H1 (cell line): Measurements from ENCODE around the gene SPDYE3. TPM values are rescaled to one million over a fixed set of nuclear protein-coding genes. Genes with fewer than 3 reads are reported as not detected.

ENCODE experiments used
- CTCF ChIA-PET: fragments of 300-600 bp; sonication (Branson Sonifier 250); formaldehyde crosslinking; loops from one replicate; lab custom pipeline; 2021; ENCODE audit not compliant: partially characterized antibody; lab: Charles Lee
- POLR2A ChIA-PET: fragments of 300-600 bp; sonication (Branson Sonifier 250); formaldehyde crosslinking; loops from one replicate; lab custom pipeline; 2021; ENCODE audit warnings: inconsistent platforms; ENCODE audit not compliant: partially characterized antibody; lab: Charles Lee
- DNase-seq, 2 experiments: peaks; one replicate each; pipeline versions ENCODE4 v3.0.0 to v3.0.0-alpha.2; 2010 to 2022; ENCODE audit warnings: low spot score in 2 of 2, low read depth in 1 of 2, mixed read lengths in 1 of 2
- FAIRE-seq: peaks from 2 replicates; lab custom pipeline; 2011; peaks lifted over from hg19 to GRCh38; lab: Jason Lieb, UNC
- H2AFZ ChIP-seq: 2 replicates; pipeline ENCODE4 v1.8.1; 2012; ENCODE audit warnings: low read length, inconsistent platforms
- H2AK5ac ChIP-seq: 2 replicates; pipeline ENCODE4 v1.6.1; 2013; ENCODE audit warnings: low read depth, low read length
- H2BK120ac ChIP-seq: replicated peaks from 2 replicates; pipeline ENCODE3; 2013; ENCODE audit warnings: low read depth, low read length, inconsistent platforms
- H2BK12ac ChIP-seq: 2 replicates; pipeline ENCODE4 v1.6.1; 2013; ENCODE audit warnings: low read depth, low read length
- H2BK15ac ChIP-seq: 2 replicates; pipeline ENCODE4 v1.6.1; 2013; ENCODE audit warnings: low read length
- H2BK20ac ChIP-seq: 2 replicates; pipeline ENCODE4 v1.6.1; 2013; ENCODE audit warnings: low read length
- H2BK5ac ChIP-seq: 2 replicates; pipeline ENCODE4 v1.6.1; 2013; ENCODE audit warnings: low read depth, low read length
- H3K14ac ChIP-seq: 2 replicates; pipeline ENCODE4 v1.6.1; 2013; ENCODE audit warnings: inconsistent platforms; ENCODE audit not compliant: insufficient read length
- H3K18ac ChIP-seq: 2 replicates; pipeline ENCODE4 v1.6.1; 2013; ENCODE audit warnings: low read length; ENCODE audit errors: extremely low read depth
- H3K23ac ChIP-seq: 2 replicates; pipeline ENCODE4 v1.6.1; 2013; ENCODE audit warnings: inconsistent platforms; ENCODE audit not compliant: insufficient read length
- H3K23me2 ChIP-seq: 2 replicates; pipeline ENCODE4 v1.6.1; 2013; ENCODE audit warnings: low read depth, low read length
- H3K27ac ChIP-seq: 2 replicates; pipeline ENCODE4 v1.6.1; 2011; ENCODE audit warnings: low read depth, low read length, inconsistent platforms
- H3K27me3 ChIP-seq, 4 experiments: replicated peaks in 1 of 4; 1 replicate in 1 of 4; 2 replicates in 3 of 4; pipeline versions ENCODE4 v1.6.1 to v1.8.1; 2011 to 2013; ENCODE audit warnings: low read length in 3 of 4, mild to moderate bottlenecking in 3 of 4, inconsistent platforms in 2 of 4, mixed read lengths in 2 of 4, moderate library complexity in 1 of 4; ENCODE audit not compliant: control insufficient read depth in 3 of 4, insufficient read depth in 3 of 4; ENCODE audit errors: extremely low read depth in 1 of 4
- H3K36me3 ChIP-seq, 4 experiments: 2 replicates each; pipeline versions ENCODE4 v1.6.1 to v1.8.1; 2011 to 2013; ENCODE audit warnings: mild to moderate bottlenecking in 4 of 4, low read length in 3 of 4, moderate library complexity in 2 of 4, control low read depth in 1 of 4, inconsistent platforms in 1 of 4; ENCODE audit not compliant: insufficient read depth in 4 of 4, control insufficient read depth in 2 of 4
- H3K4ac ChIP-seq: replicated peaks from 2 replicates; pipeline ENCODE3; 2013; ENCODE audit warnings: low read length, low read depth, mixed read lengths, inconsistent platforms; ENCODE audit not compliant: insufficient read length
- H3K4me1 ChIP-seq, 4 experiments: replicated peaks in 1 of 4; 1 replicate in 1 of 4; 2 replicates in 3 of 4; pipeline versions ENCODE4 v1.6.1 to v1.8.1; 2011 to 2013; ENCODE audit warnings: low read length in 3 of 4, inconsistent platforms in 2 of 4, mixed read lengths in 1 of 4; ENCODE audit not compliant: insufficient read depth in 4 of 4, control insufficient read depth in 3 of 4
- H3K4me2 ChIP-seq, 2 experiments: 2 replicates each; pipeline versions ENCODE4 v1.6.1 to v1.8.1; 2011 to 2013; ENCODE audit warnings: low read depth in 2 of 2, low read length in 2 of 2, control low read depth in 1 of 2, inconsistent platforms in 1 of 2, mild to moderate bottlenecking in 1 of 2; ENCODE audit not compliant: insufficient read depth in 1 of 2
- H3K4me3 ChIP-seq, 4 experiments: fragments of 200-600, 300-600 bp in 1 of 4; sonication (generic), shearing (Covaris generic), sonication (Bioruptor Twin) in 1 of 4; 2 replicates each; pipeline versions ENCODE4 v1.5.1 to v1.8.1; 2011 to 2016; ENCODE audit warnings: low read length in 4 of 4, low read depth in 3 of 4, control low read depth in 2 of 4, inconsistent platforms in 2 of 4, mild to moderate bottlenecking in 2 of 4, mixed read lengths in 1 of 4, moderate library complexity in 1 of 4; ENCODE audit not compliant: insufficient read depth in 2 of 4; ENCODE audit errors: extremely low read depth in 1 of 4
- H3K56ac ChIP-seq: replicated peaks from 2 replicates; pipeline ENCODE3; 2013; ENCODE audit warnings: low read depth, mild to moderate bottlenecking, mixed read lengths, low read length, inconsistent platforms; ENCODE audit not compliant: insufficient read length
- H3K79me1 ChIP-seq: 2 replicates; pipeline ENCODE4 v1.6.1; 2013; ENCODE audit warnings: low read depth, low read length, control low read depth
- H3K79me2 ChIP-seq, 2 experiments: 2 replicates each; pipeline versions ENCODE4 v1.6.1 to v1.8.1; 2012 to 2013; ENCODE audit warnings: low read length in 2 of 2, mild to moderate bottlenecking in 2 of 2, inconsistent platforms in 1 of 2; ENCODE audit not compliant: insufficient read depth in 2 of 2, control insufficient read depth in 1 of 2
- H3K9ac ChIP-seq, 4 experiments: replicated peaks in 1 of 4; 1 replicate in 1 of 4; 2 replicates in 3 of 4; pipeline versions ENCODE4 v1.6.1 to v1.8.1; 2011 to 2013; ENCODE audit warnings: low read depth in 3 of 4, low read length in 3 of 4, control low read depth in 2 of 4, mild to moderate bottlenecking in 2 of 4, moderate library complexity in 2 of 4, inconsistent platforms in 1 of 4; ENCODE audit errors: extremely low read depth in 1 of 4
- H3K9me3 ChIP-seq, 2 experiments: 2 replicates each; pipeline versions ENCODE4 v1.6.1 to v1.8.1; 2012 to 2013; ENCODE audit warnings: mild to moderate bottlenecking in 2 of 2, moderate library complexity in 2 of 2, control low read depth in 1 of 2, inconsistent platforms in 1 of 2, low read depth in 1 of 2, low read length in 1 of 2, mixed read lengths in 1 of 2; ENCODE audit not compliant: insufficient read depth in 2 of 2
- H4K20me1 ChIP-seq, 2 experiments: replicated peaks in 1 of 2; 2 replicates each; pipeline versions ENCODE3 to v1.8.1; 2011 to 2013; ENCODE audit warnings: inconsistent platforms in 2 of 2, low read length in 2 of 2, mild to moderate bottlenecking in 1 of 2; ENCODE audit not compliant: insufficient read depth in 2 of 2, control insufficient read depth in 1 of 2
- H4K5ac ChIP-seq: 2 replicates; pipeline ENCODE4 v1.6.1; 2013; ENCODE audit warnings: low read length, low read depth, mixed read lengths, inconsistent platforms; ENCODE audit not compliant: insufficient read length
- H4K8ac ChIP-seq: 2 replicates; pipeline ENCODE4 v1.8.0; 2013; ENCODE audit warnings: mild to moderate bottlenecking, moderate library complexity, low read length, inconsistent platforms; ENCODE audit not compliant: insufficient read depth; ENCODE audit errors: extremely low read depth
- H4K91ac ChIP-seq: replicated peaks from 2 replicates; pipeline ENCODE3; 2013; ENCODE audit warnings: low read length, mixed read lengths, inconsistent platforms; ENCODE audit not compliant: insufficient read length
- BCL11A ChIP-seq, 2 experiments: IDR thresholded peaks; one replicate each; pipeline ENCODE4 v1.6.1; 2011; ENCODE audit warnings: low read depth in 2 of 2, low read length in 2 of 2, mild to moderate bottlenecking in 2 of 2
- CBX8 ChIP-seq: fragments of 300-800, 300-1000 bp; sonication (generic); IDR thresholded peaks from 2 replicates; pipeline ENCODE4 v1.7.1; 2016; ENCODE audit warnings: low read depth, low read length, borderline replicate concordance
- CEBPB ChIP-seq: IDR thresholded peaks from 2 replicates; pipeline ENCODE4 v1.6.1; 2012; ENCODE audit warnings: low read depth, low read length
- EP300 ChIP-seq, 2 experiments: IDR thresholded peaks; 1 replicate in 1 of 2; 2 replicates in 1 of 2; pipeline ENCODE4 v1.6.1; 2011 to 2012; ENCODE audit warnings: low read depth in 2 of 2, low read length in 2 of 2, mild to moderate bottlenecking in 2 of 2, borderline replicate concordance in 1 of 2, inconsistent platforms in 1 of 2, moderate library complexity in 1 of 2
- KDM1A ChIP-seq: fragments of 200-600, 300-600 bp; sonication (generic); IDR thresholded peaks from 2 replicates; pipeline ENCODE4 v1.7.1; 2016; ENCODE audit warnings: mild to moderate bottlenecking, low read length, borderline replicate concordance
- POLR2AphosphoS5 ChIP-seq: IDR thresholded peaks from 2 replicates; pipeline ENCODE4 v1.6.1; 2011; ENCODE audit warnings: low read depth, low read length
- SP2 ChIP-seq: IDR thresholded peaks from 2 replicates; pipeline ENCODE4 v1.6.1; 2012; ENCODE audit warnings: mild to moderate bottlenecking, low read length, inconsistent platforms
- TAF7 ChIP-seq: optimal IDR thresholded peaks from 2 replicates; pipeline ENCODE3; 2011; ENCODE audit warnings: low read depth, mild to moderate bottlenecking, inconsistent platforms, low read length, moderate library complexity, borderline replicate concordance
- WGBS, 2 experiments: shearing (Covaris generic) in 1 of 2; methylation state at CpG; one replicate each; pipeline versions ENCODE4 v1.1.6 to v1.1.7; 2013 to 2015; ENCODE audit warnings: low lambda C conversion rate in 2 of 2, mixed read lengths in 2 of 2, inconsistent platforms in 1 of 2, low coverage in 1 of 2, missing lambda C conversion rate in 1 of 2; ENCODE audit not compliant: insufficient replicate concordance in 2 of 2, insufficient coverage in 1 of 2, insufficient read length in 1 of 2; ENCODE audit errors: extremely low coverage in 1 of 2, missing lambda C conversion rate in 1 of 2; 5-methylcytosine and 5-hydroxymethylcytosine counted together
- polyA plus RNA-seq, 7 experiments: library from polyadenylated mRNA; depleted of rRNA in 3 of 7; stranded (reverse) in 5 of 7; unstranded in 2 of 7; fragments of >200 nt in 5 of 7; fragments of 200-250 nt in 2 of 7; gene quantifications; 1 replicate in 5 of 7; 2 replicates in 1 of 7; 4 replicates in 1 of 7; pipeline versions ENCODE4 v1.2.1 to v1.2.3, GENCODE V29; 2011 to 2013; ENCODE audit warnings: missing spikeins in 2 of 7, mixed read lengths in 2 of 7
- total RNA-seq: library from RNA; stranded (reverse); fragmentation: NEBNext Ultra II Directional; extraction: Animal tissue kit (Norgen Biotek cat#: 25700); gene quantifications from 2 replicates; pipeline ENCODE4 v1.2.1, GENCODE V29; 2021
- TF ChIP-seq, protein P1 (sequence below): IDR thresholded peaks from 2 replicates; pipeline ENCODE4 v1.6.1; 2011; ENCODE audit warnings: low read length, improper control_type of control experiment

The SPDYE3 gene
- total and polyA plus RNA-seq, 2 of the 8 experiments (the other 6 are each of a cell fraction or from before 2014, with no cell fraction given), result not detected

DNA sequence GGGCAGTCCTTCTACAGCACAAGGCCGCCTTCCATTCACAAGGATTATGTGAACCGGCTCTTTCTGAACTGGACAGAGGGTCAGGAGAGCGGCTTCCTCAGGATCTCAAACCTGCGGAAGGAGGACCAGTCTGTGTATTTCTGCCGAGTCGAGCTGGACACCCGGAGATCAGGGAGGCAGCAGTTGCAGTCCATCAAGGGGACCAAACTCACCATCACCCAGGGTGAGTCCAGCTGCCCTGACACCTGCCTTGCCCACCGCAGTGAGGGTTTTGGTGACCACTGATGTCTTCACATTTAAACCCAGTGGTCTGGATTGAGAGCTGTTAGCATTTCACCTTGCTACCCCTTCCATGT lies 51.3 kb downstream of the SPDYE3 start:
- H2BK5ac ChIP-seq, result no peak overlapping the region
- no peak overlapping the region for H4K91ac ChIP-seq
- CTCF ChIA-PET, result interaction anchor here (1.3 to 2.3 kb wide), 4 partner anchors 42 to 98 kb away, joined by 3 to 14 read pairs (median 4); no protein-coding TSS in a partner anchor
- H3K4me3 ChIP-seq, result no peak overlapping the region
- no peak overlapping the region for H2BK15ac ChIP-seq
- H3K18ac ChIP-seq, result no peak overlapping the region
- H3K36me3 ChIP-seq, result peaks cover 31 to 74% (median 55%) of the 10 kb centered on the region in 4 experiments
- H3K23ac ChIP-seq, result no peak overlapping the region
- DNase-seq (no peak), FAIRE-seq (no peak)
- no peak overlapping the region for H4K8ac ChIP-seq
- no peaks in the 10 kb centered on the region for H3K79me1 ChIP-seq
- no peaks in the 10 kb centered on the region for H3K9me3 ChIP-seq
- H3K4ac ChIP-seq, result no peak overlapping the region
- H2BK120ac ChIP-seq, result no peak overlapping the region
- H4K5ac ChIP-seq, result no peak overlapping the region
- no peak overlapping the region for H3K56ac ChIP-seq
- no peaks in the 10 kb centered on the region for H3K23me2 ChIP-seq
- H4K20me1 ChIP-seq, result peaks cover 2 to 7% of the 10 kb centered on the region in 2 experiments
- H3K27me3 ChIP-seq, result no peaks in the 10 kb centered on the region
- H2AFZ ChIP-seq, result no peak overlapping the region
- no peak overlapping the region for H3K9ac ChIP-seq
- no peak overlapping the region for H3K4me2 ChIP-seq
- 97% methylated on average over 5 of the region's 8 CpGs; no CpG with 5 or more reads in 1 of the 2 experiments for WGBS, 2 experiments
- no peak overlapping the region for H3K27ac ChIP-seq
- POLR2A ChIA-PET, result interaction anchor here (1.1 to 2.3 kb wide), 5 partner anchors 10 to 203 kb away, joined by 3 to 12 read pairs (median 4); partner anchors contain the start of genes MEPCE and ZCWPW1
- no peak overlapping the region for H2BK20ac ChIP-seq
- no peak for TF ChIP-seq TAF7
- TF ChIP-seq CBX8, result no peak
- TF ChIP-seq KDM1A, result no peak
- TF ChIP-seq BCL11A (IDR thresholded peaks at IDR 0.05; ENCODE audit: low read depth in 2 of 2, low read length in 2 of 2), result no peak
- no peak for TF ChIP-seq EP300 (IDR thresholded peaks at IDR 0.05; ENCODE audit: borderline replicate concordance in 1 of 2, low read depth in 2 of 2, low read length in 2 of 2)
- no peak; the same call in 1 of the 2 replicates for TF ChIP-seq POLR2AphosphoS5
- TF ChIP-seq SP2, result no peak
- TF ChIP-seq CEBPB, result no peak
- TF ChIP-seq, protein P1, sequence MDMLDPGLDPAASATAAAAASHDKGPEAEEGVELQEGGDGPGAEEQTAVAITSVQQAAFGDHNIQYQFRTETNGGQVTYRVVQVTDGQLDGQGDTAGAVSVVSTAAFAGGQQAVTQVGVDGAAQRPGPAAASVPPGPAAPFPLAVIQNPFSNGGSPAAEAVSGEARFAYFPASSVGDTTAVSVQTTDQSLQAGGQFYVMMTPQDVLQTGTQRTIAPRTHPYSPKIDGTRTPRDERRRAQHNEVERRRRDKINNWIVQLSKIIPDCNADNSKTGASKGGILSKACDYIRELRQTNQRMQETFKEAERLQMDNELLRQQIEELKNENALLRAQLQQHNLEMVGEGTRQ, result no peak
- H3K4me1 ChIP-seq, result no peaks in the 10 kb centered on the region
- H2BK12ac ChIP-seq, result no peak overlapping the region
- no peak overlapping the region for H2AK5ac ChIP-seq
- H3K14ac ChIP-seq, result no peak overlapping the region
- no peaks in the 10 kb centered on the region for H3K79me2 ChIP-seq
